C4-2B (cell line): ENCODE data around the gene PYDC1.

Source experiments
- CTCF ChIP-seq: fragments of 450-650 bp; conservative IDR thresholded peaks from 2 replicates; pipeline ENCODE4 v1.5.1; 2017; ENCODE audit warnings: mild to moderate bottlenecking
- ZFX ChIP-seq: fragments of 450-650 bp; IDR thresholded peaks from 2 replicates; pipeline ENCODE4 v1.6.1; 2017

- TF ChIP-seq CTCF: no peak
- TF ChIP-seq ZFX: no peak
Observed at GRCh38 chr16:31193874-31194273, 23.1 kb downstream of the PYDC1 start.
